ENCODE data around the gene DNPH1. TPM values are rescaled to one million over a fixed set of nuclear protein-coding genes. Genes with fewer than 3 reads are reported as not detected.

DNPH1 gene
- total and polyA plus RNA-seq, 2 experiments from 2014 or later = 124 to 136 TPM

DNA sequence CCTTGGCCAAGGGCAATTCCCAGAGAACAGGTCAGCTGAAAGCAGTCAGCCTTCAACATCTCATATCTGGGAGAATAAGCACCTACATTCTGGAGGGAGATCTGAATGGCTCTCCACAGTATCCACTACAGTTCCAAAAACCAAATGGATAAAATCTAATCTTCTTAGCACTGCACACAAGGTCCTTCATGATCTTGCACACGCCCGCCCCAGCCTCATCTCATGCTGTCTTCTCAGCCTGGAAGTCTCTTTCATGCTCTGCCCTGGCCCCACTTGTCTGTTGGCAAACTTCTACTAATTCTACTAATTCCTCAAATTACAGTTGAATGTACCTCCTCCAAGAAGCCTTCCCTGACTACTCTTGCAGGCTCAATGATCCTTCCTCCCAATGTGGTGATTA lies 12.2 kb upstream of the DNPH1 start:
- no peak overlapping the region for H2AFZ ChIP-seq
- H3K27me3 ChIP-seq = peaks cover 66% of the 10 kb centered on the region
- WGBS (ENCODE audit: low lambda C conversion rate, missing lambda C conversion rate) = 90% methylated on average over 2 of the region's 2 CpGs
- no peaks in the 10 kb centered on the region for H3K36me3 ChIP-seq (replicated peaks; ENCODE audit: insufficient read depth, low read depth)
- H3K4me2 ChIP-seq = no peak overlapping the region
- H3K9me2 ChIP-seq (replicated peaks; ENCODE audit: insufficient read depth) = no peaks in the 10 kb centered on the region
- H3K4me3 ChIP-seq = no peak overlapping the region
- H3K79me2 ChIP-seq = no peaks in the 10 kb centered on the region
- no peak for TF ChIP-seq EZH2phosphoT487 (IDR thresholded peaks at IDR 0.05; ENCODE audit: low read depth, severe bottlenecking, unreplicated experiment)
- TF ChIP-seq, protein P1, sequence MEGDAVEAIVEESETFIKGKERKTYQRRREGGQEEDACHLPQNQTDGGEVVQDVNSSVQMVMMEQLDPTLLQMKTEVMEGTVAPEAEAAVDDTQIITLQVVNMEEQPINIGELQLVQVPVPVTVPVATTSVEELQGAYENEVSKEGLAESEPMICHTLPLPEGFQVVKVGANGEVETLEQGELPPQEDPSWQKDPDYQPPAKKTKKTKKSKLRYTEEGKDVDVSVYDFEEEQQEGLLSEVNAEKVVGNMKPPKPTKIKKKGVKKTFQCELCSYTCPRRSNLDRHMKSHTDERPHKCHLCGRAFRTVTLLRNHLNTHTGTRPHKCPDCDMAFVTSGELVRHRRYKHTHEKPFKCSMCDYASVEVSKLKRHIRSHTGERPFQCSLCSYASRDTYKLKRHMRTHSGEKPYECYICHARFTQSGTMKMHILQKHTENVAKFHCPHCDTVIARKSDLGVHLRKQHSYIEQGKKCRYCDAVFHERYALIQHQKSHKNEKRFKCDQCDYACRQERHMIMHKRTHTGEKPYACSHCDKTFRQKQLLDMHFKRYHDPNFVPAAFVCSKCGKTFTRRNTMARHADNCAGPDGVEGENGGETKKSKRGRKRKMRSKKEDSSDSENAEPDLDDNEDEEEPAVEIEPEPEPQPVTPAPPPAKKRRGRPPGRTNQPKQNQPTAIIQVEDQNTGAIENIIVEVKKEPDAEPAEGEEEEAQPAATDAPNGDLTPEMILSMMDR (IDR thresholded peaks at IDR 0.05; ENCODE audit: poor library complexity) = no peak
- TF ChIP-seq EZH2 (IDR thresholded peaks at IDR 0.05; ENCODE audit: borderline replicate concordance) = no peak
- H4K20me1 ChIP-seq (ENCODE audit: insufficient read depth, poor library complexity, severe bottlenecking) = no peaks in the 10 kb centered on the region
- no peak for DNase-seq (ENCODE audit: low spot score)
- no peak overlapping the region for H3K27ac ChIP-seq
- H3K9me3 ChIP-seq (ENCODE audit: low read depth) = no peaks in the 10 kb centered on the region
- H3K4me1 ChIP-seq (ENCODE audit: insufficient read depth) = no peaks in the 10 kb centered on the region

DNA sequence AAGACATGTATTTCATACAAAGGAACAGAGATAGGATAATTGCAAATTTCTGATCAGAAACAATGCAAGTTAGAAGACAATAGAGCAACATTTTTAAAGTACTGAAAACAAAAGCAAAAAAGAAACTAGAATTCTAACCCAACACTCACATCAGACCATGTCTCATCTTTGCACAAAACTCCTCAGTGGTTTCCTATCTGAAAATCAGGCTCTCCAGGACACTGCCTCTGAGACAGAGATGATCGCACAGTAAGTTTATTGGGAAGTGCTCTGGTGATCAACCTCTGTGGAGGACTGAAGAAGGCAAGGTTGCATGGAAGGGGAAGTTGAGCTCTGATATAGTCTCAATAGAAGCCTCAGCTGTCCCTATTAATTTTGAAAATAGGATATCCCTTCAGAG lies 11.7 kb upstream of the DNPH1 start:
- TF ChIP-seq EZH2 (IDR thresholded peaks at IDR 0.05; ENCODE audit: borderline replicate concordance) (no peak), EZH2phosphoT487 (IDR thresholded peaks at IDR 0.05; ENCODE audit: low read depth, severe bottlenecking, unreplicated experiment) (no peak)
- TF ChIP-seq, protein P1 (IDR thresholded peaks at IDR 0.05; ENCODE audit: poor library complexity) = no peak
- H3K27me3 ChIP-seq = peaks cover 62% of the 10 kb centered on the region

DNA sequence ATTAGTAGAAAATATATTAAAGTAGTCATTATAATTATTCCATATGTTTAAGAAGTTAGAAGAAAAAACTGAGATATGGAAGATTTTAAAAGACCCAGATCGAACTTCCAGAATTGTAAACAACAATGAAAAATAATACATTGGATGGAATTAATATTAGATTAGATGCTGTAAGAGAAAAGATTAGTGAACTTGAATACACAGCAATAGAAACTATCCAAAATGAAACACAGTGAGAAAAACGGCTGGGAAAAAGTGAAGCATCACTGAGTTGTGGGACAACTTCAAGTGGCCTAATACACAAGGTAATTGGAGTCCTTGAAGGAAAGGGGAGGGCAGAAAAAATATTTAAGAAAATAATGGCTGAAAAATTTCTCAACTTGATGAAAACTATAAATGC lies 9.8 kb upstream of the DNPH1 start:
- Histone ChIP-seq H3K36me3 (replicated peaks; ENCODE audit: insufficient read depth, low read depth) (no peaks in the 10 kb centered on the region), H3K9me3 (ENCODE audit: low read depth) (no peaks in the 10 kb centered on the region), H3K4me3 (no peak overlapping the region), H4K20me1 (ENCODE audit: insufficient read depth, poor library complexity, severe bottlenecking) (no peaks in the 10 kb centered on the region), H3K27ac (no peak overlapping the region), H2AFZ (no peak overlapping the region), H3K9me2 (replicated peaks; ENCODE audit: insufficient read depth) (no peaks in the 10 kb centered on the region), H3K79me2 (no peaks in the 10 kb centered on the region), H3K27me3 (peaks cover 43% of the 10 kb centered on the region), H3K4me2 (no peak overlapping the region), H3K4me1 (ENCODE audit: insufficient read depth) (no peaks in the 10 kb centered on the region)
- TF ChIP-seq EZH2phosphoT487 (IDR thresholded peaks at IDR 0.05; ENCODE audit: low read depth, severe bottlenecking, unreplicated experiment) (no peak), EZH2 (IDR thresholded peaks at IDR 0.05; ENCODE audit: borderline replicate concordance) (no peak)
- TF ChIP-seq, protein P1 (IDR thresholded peaks at IDR 0.05; ENCODE audit: poor library complexity) = no peak
- 80% methylated on average over 2 of the region's 2 CpGs for WGBS (ENCODE audit: low lambda C conversion rate, missing lambda C conversion rate)
- no peak for DNase-seq (ENCODE audit: low spot score)

More for the DNA sequence above, 11.7 kb upstream of the DNPH1 start:
- no peak overlapping the region for H3K27ac ChIP-seq
- no peak overlapping the region for H2AFZ ChIP-seq
- no peak overlapping the region for H3K4me2 ChIP-seq
- DNase-seq (ENCODE audit: low spot score) = no peak
- H3K9me3 ChIP-seq (ENCODE audit: low read depth) = no peaks in the 10 kb centered on the region
- 91% methylated on average over 1 of the region's 1 CpG for WGBS (ENCODE audit: low lambda C conversion rate, missing lambda C conversion rate)
- no peaks in the 10 kb centered on the region for H3K4me1 ChIP-seq (ENCODE audit: insufficient read depth)
- no peaks in the 10 kb centered on the region for H3K79me2 ChIP-seq
- H3K9me2 ChIP-seq (replicated peaks; ENCODE audit: insufficient read depth) = no peaks in the 10 kb centered on the region
- H3K36me3 ChIP-seq (replicated peaks; ENCODE audit: insufficient read depth, low read depth) = no peaks in the 10 kb centered on the region
- no peaks in the 10 kb centered on the region for H4K20me1 ChIP-seq (ENCODE audit: insufficient read depth, poor library complexity, severe bottlenecking)
- H3K4me3 ChIP-seq = no peak overlapping the region

DNA sequence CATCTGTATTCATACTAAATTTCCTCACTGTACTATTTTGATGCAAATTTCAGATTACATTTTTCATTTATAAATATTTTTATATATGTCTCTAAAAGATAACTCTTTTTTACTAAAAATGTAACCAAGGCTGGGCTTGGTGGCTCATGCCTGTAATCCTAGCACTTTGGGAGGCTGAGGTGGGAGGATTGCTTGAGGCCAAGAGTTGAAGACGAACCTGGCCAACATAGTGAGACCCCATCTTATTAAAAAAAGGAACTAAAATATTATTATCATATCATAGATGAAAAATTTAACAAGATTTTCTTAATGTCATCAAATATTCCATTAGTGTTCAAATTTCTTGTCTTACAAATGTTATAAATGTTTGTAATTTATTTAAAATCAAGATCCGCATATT lies 6.6 kb upstream of the DNPH1 start:
- Histone ChIP-seq H3K9me3 (ENCODE audit: low read depth) (no peaks in the 10 kb centered on the region), H3K4me1 (ENCODE audit: insufficient read depth) (no peaks in the 10 kb centered on the region), H3K79me2 (no peaks in the 10 kb centered on the region), H3K36me3 (replicated peaks; ENCODE audit: insufficient read depth, low read depth) (no peaks in the 10 kb centered on the region), H3K9me2 (replicated peaks; ENCODE audit: insufficient read depth) (no peaks in the 10 kb centered on the region), H4K20me1 (ENCODE audit: insufficient read depth, poor library complexity, severe bottlenecking) (no peaks in the 10 kb centered on the region), H3K27me3 (peaks cover 14% of the 10 kb centered on the region), H3K4me2 (no peak overlapping the region), H3K27ac (no peak overlapping the region), H2AFZ (no peak overlapping the region), H3K4me3 (no peak overlapping the region)
- no peak for DNase-seq (ENCODE audit: low spot score)
- 91% methylated on average over 2 of the region's 2 CpGs for WGBS (ENCODE audit: low lambda C conversion rate, missing lambda C conversion rate)
- TF ChIP-seq, protein P1 (IDR thresholded peaks at IDR 0.05; ENCODE audit: poor library complexity) = no peak
- TF ChIP-seq EZH2 (IDR thresholded peaks at IDR 0.05; ENCODE audit: borderline replicate concordance) = no peak
- TF ChIP-seq EZH2phosphoT487 (IDR thresholded peaks at IDR 0.05; ENCODE audit: low read depth, severe bottlenecking, unreplicated experiment) = no peak
